CD4-positive, alpha-beta T cell (primary cell): Measurements from ENCODE around the gene AVEN. TPM values are rescaled to one million over a fixed set of nuclear protein-coding genes. Genes with fewer than 3 reads are reported as not detected.

ENCODE experiments used
- ATAC-seq: fragments of 200-7000 bp; cut with Tn5 transposase; one replicate; pipeline ENCODE4 v1.10.0; 2022; ENCODE audit warnings: mild to moderate bottlenecking; ENCODE audit not compliant: poor library complexity
- CTCF ChIA-PET: fragments of 350-600 bp; sonication (Branson Sonifier 250); formaldehyde crosslinking; loops from one replicate; lab custom pipeline; 2021; ENCODE audit warnings: antibody characterized with exemption, inconsistent platforms; lab: Charles Lee
- POLR2A ChIA-PET: fragments of 350-600 bp; sonication (Branson Sonifier 250); formaldehyde crosslinking; loops from one replicate; lab custom pipeline; 2021; ENCODE audit warnings: antibody characterized with exemption, inconsistent platforms; lab: Charles Lee
- DNase-seq, 14 experiments: peaks; one replicate each; pipeline ENCODE4 v3.0.0-alpha.2; 2013 to 2020; ENCODE audit warnings: mixed read lengths in 2 of 14
- H3K27ac ChIP-seq, 2 donors: one replicate each; pipeline versions ENCODE4 v1.5.1 to v1.7.0; 2013; ENCODE audit warnings: low read length in 2 of 2, low read depth in 1 of 2, mild to moderate bottlenecking in 1 of 2
- H3K27me3 ChIP-seq, 2 experiments: 1 replicate in 1 of 2; 2 replicates in 1 of 2; pipeline versions ENCODE4 v1.6.1 to v1.7.0; 2013; ENCODE audit warnings: low read length in 2 of 2, control low read depth in 1 of 2, mild to moderate bottlenecking in 1 of 2, moderate library complexity in 1 of 2; ENCODE audit not compliant: insufficient read depth in 2 of 2, control insufficient read depth in 1 of 2
- H3K36me3 ChIP-seq: one replicate; pipeline ENCODE4 v1.6.1; 2013; ENCODE audit warnings: low read length, control low read depth; ENCODE audit not compliant: insufficient read depth
- H3K4me1 ChIP-seq: one replicate; pipeline ENCODE4 v1.6.1; 2013; ENCODE audit warnings: low read length, control low read depth; ENCODE audit not compliant: insufficient read depth
- H3K4me3 ChIP-seq: one replicate; pipeline ENCODE4 v1.5.1; 2013; ENCODE audit warnings: mild to moderate bottlenecking, low read length, moderate library complexity
- H3K9me3 ChIP-seq, 2 experiments: 1 replicate in 1 of 2; 2 replicates in 1 of 2; pipeline versions ENCODE4 v1.6.1 to v1.7.0; 2013; ENCODE audit warnings: low read length in 2 of 2, mild to moderate bottlenecking in 2 of 2, control low read depth in 1 of 2, moderate library complexity in 1 of 2; ENCODE audit not compliant: control insufficient read depth in 1 of 2, insufficient read depth in 1 of 2
- H3K27ac Mint-ChIP-seq: one replicate; pipeline ENCODE4 v1.8.0; 2020; ENCODE audit warnings: mixed read lengths
- H3K27me3 Mint-ChIP-seq: one replicate; pipeline ENCODE4 v1.8.0; 2021; ENCODE audit warnings: mixed read lengths
- H3K36me3 Mint-ChIP-seq: one replicate; pipeline ENCODE4 v1.8.0; 2021; ENCODE audit warnings: low read depth, mixed read lengths
- H3K4me1 Mint-ChIP-seq: one replicate; pipeline ENCODE4 v1.8.0; 2021; ENCODE audit warnings: low read depth, mixed read lengths
- H3K4me3 Mint-ChIP-seq: one replicate; pipeline ENCODE4 v1.8.0; 2020; ENCODE audit warnings: mild to moderate bottlenecking, mixed read lengths
- H3K9me3 Mint-ChIP-seq: one replicate; pipeline ENCODE4 v1.8.0; 2020; ENCODE audit warnings: mixed read lengths
- CTCF ChIP-seq: fragments of 200-600 bp; IDR thresholded peaks from one replicate; pipeline ENCODE4 v1.8.0; 2022; ENCODE audit warnings: antibody characterized with exemption, mild to moderate bottlenecking
- intact Hi-C, 2 experiments: fragments of 100-400 bp; cut with DNase I in 1 of 2; cut with micrococcal nuclease in 1 of 2; formaldehyde crosslinking; loops; one replicate each; pipeline versions ENCODE4 v1.15.1 to v1.9.0; 2023 to 2025; cut with DNase I, micrococcal nuclease
- total RNA-seq, 174 experiments: library from RNA in 2 of 174; stranded (reverse) in 2 of 174; gene quantifications; one replicate each; pipeline ENCODE4 v1.2.3 and lab custom pipeline; 2021 to 2026

Gene AVEN
- total RNA-seq, 2 experiments from 2014 or later, result 4.5 to 4.9 TPM

- ChIA-PET CTCF (no interaction called here), POLR2A (no interaction called here)
- ATAC-seq (no peak), DNase-seq (no peak)
- no peaks in the 10 kb centered on the region for H3K4me1 ChIP-seq
- H3K36me3 Mint-ChIP-seq, result no peaks in the 10 kb centered on the region
- no peaks in the 10 kb centered on the region for H3K27me3 ChIP-seq
- no peak for TF ChIP-seq CTCF
- no peaks in the 10 kb centered on the region for H3K9me3 Mint-ChIP-seq
- no peaks in the 10 kb centered on the region for H3K9me3 ChIP-seq
- H3K36me3 ChIP-seq, result no peaks in the 10 kb centered on the region
- no peak overlapping the region for H3K4me3 Mint-ChIP-seq
- H3K27ac Mint-ChIP-seq, result no peak overlapping the region
- intact Hi-C loops, result no loop called here
- H3K27me3 Mint-ChIP-seq, result no peaks in the 10 kb centered on the region
- no peak overlapping the region for H3K27ac ChIP-seq
- no peak overlapping the region for H3K4me3 ChIP-seq
- H3K4me1 Mint-ChIP-seq, result peaks cover 3% of the 10 kb centered on the region
Observed at GRCh38 chr15:33985751-33986150, 53.3 kb downstream of the AVEN start.

- CTCF ChIA-PET, result no interaction called here
- Histone ChIP-seq H3K27ac (no peak overlapping the region), H3K4me1 (no peaks in the 10 kb centered on the region), H3K27me3 (no peaks in the 10 kb centered on the region), H3K9me3 (no peaks in the 10 kb centered on the region), H3K36me3 (no peaks in the 10 kb centered on the region), H3K4me3 (no peak overlapping the region)
- Mint-ChIP-seq H3K4me3 (no peak overlapping the region), H3K36me3 (no peaks in the 10 kb centered on the region), H3K9me3 (no peaks in the 10 kb centered on the region), H3K27ac (no peak overlapping the region), H3K27me3 (no peaks in the 10 kb centered on the region), H3K4me1 (peaks cover 3% of the 10 kb centered on the region)
- no peak for TF ChIP-seq CTCF
- intact Hi-C loops, result no loop called here
- POLR2A ChIA-PET, result no interaction called here
- ATAC-seq (no peak), DNase-seq (no peak)
Observed at GRCh38 chr15:33985287-33985686, 53.7 kb downstream of the AVEN start.

GRCh38 chr15:33982516-33982915, 56.5 kb downstream of the AVEN start:
- no peaks in the 10 kb centered on the region for H3K9me3 ChIP-seq
- Mint-ChIP-seq H3K9me3 (no peaks in the 10 kb centered on the region), H3K36me3 (no peaks in the 10 kb centered on the region), H3K4me3 (no peak overlapping the region), H3K27me3 (no peaks in the 10 kb centered on the region), H3K4me1 (no peaks in the 10 kb centered on the region), H3K27ac (no peak overlapping the region)
- no peak overlapping the region for H3K4me3 ChIP-seq
- ATAC-seq, result no peak
- POLR2A ChIA-PET, result no interaction called here
- intact Hi-C loops, result no loop called here
- no peaks in the 10 kb centered on the region for H3K36me3 ChIP-seq
- no peaks in the 10 kb centered on the region for H3K27me3 ChIP-seq
- CTCF ChIA-PET, result no interaction called here
- no peak for TF ChIP-seq CTCF
- no peak overlapping the region for H3K27ac ChIP-seq
- no peaks in the 10 kb centered on the region for H3K4me1 ChIP-seq
- DNase-seq, result no peak
